Peyer's patch (tissue), 4 donors: ENCODE results near the gene AP1M2.

ENCODE experiments used
- POLR2A ChIP-seq, 2 donors: fragments of 450-650 bp; IDR thresholded peaks; one replicate each; pipeline ENCODE4 v1.5.1; 2017; ENCODE audit warnings: antibody characterized with exemption in 2 of 2, mild to moderate bottlenecking in 2 of 2, moderate library complexity in 2 of 2
- TF ChIP-seq, protein P1 (sequence below), 6 experiments: fragments of 450-650 bp in 4 of 6; fragments of 200-600 bp in 2 of 6; sonication (generic) in 1 of 6; IDR thresholded peaks; one replicate each; pipeline ENCODE4 v1.5.1; 2017 to 2019; ENCODE audit warnings: antibody characterized with exemption in 6 of 6, mild to moderate bottlenecking in 3 of 6, moderate library complexity in 1 of 6

DNA sequence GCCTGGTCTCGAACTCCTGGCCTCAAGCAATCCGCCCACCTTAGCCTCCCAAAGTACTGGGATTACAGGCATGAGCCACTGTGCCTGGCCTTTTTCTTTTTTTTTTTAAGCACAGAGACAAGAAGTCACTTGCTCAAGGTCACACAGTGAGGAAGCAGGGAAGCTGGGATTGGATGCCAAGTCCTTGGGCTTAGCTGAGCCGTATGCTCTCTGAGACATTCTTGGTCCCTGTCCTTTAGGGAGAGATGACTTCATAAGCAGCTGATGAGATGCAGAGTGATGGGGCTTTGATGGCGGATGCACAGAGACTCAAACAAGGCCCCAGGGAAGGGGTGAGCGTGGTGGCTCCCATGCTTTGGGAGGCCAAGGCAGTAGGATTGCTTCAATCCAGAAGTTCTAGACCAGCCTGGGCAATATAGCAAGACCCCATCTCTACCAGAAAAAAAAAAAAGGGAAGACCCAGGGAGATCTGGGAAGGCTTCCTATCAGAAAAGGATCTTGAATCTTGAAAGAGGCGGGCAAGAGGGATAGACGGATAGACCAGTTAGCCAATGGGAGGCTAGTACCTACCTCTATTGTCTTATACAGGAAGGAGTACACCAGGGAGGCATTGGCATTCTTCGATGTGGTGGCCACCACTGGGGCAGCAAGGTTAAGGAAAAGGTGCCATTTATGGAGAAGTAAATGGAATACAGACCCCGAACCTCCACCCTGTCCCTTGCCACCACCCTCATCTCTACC lies 3.9 kb downstream of the AP1M2 start:
- TF ChIP-seq, protein P1, sequence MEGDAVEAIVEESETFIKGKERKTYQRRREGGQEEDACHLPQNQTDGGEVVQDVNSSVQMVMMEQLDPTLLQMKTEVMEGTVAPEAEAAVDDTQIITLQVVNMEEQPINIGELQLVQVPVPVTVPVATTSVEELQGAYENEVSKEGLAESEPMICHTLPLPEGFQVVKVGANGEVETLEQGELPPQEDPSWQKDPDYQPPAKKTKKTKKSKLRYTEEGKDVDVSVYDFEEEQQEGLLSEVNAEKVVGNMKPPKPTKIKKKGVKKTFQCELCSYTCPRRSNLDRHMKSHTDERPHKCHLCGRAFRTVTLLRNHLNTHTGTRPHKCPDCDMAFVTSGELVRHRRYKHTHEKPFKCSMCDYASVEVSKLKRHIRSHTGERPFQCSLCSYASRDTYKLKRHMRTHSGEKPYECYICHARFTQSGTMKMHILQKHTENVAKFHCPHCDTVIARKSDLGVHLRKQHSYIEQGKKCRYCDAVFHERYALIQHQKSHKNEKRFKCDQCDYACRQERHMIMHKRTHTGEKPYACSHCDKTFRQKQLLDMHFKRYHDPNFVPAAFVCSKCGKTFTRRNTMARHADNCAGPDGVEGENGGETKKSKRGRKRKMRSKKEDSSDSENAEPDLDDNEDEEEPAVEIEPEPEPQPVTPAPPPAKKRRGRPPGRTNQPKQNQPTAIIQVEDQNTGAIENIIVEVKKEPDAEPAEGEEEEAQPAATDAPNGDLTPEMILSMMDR (IDR thresholded peaks at IDR 0.05), result no peak
- no peak for TF ChIP-seq POLR2A (IDR thresholded peaks at IDR 0.05)
